Transverse colon (tissue), 4 donors: ENCODE data around the gene TCF7. TPM values are rescaled to one million over a fixed set of nuclear protein-coding genes. Genes with fewer than 3 reads are reported as not detected.

Experiments
- DNase-seq: peaks from one replicate; pipeline ENCODE4 v3.0.0-alpha.2; 2019
- H3K27ac ChIP-seq, 4 donors: fragments of 200-600 bp; sonication (generic); 2 replicates each; pipeline ENCODE4 v1.5.1; 2016 to 2018; ENCODE audit warnings: inconsistent platforms in 4 of 4
- H3K27me3 ChIP-seq: fragments of 200-600 bp; sonication (generic); 2 replicates; pipeline ENCODE4 v1.5.1; 2017; ENCODE audit warnings: inconsistent platforms
- H3K36me3 ChIP-seq, 4 donors: fragments of 200-600 bp; sonication (generic); 2 replicates each; pipeline ENCODE4 v1.5.1; 2017 to 2019; ENCODE audit warnings: inconsistent platforms in 4 of 4
- H3K4me1 ChIP-seq, 4 donors: fragments of 200-600 bp; sonication (generic); 2 replicates each; pipeline ENCODE4 v1.5.1; 2017 to 2020; ENCODE audit warnings: inconsistent platforms in 4 of 4
- H3K4me3 ChIP-seq, 4 donors: fragments of 200-600 bp; sonication (generic); 1 replicate in 1 of 4; 2 replicates in 3 of 4; pipeline versions ENCODE4 v1.5.1 to v1.6.1; 2017 to 2019; ENCODE audit warnings: inconsistent platforms in 4 of 4
- H3K9me3 ChIP-seq, 2 donors: fragments of 200-600 bp; sonication (generic); 2 replicates each; pipeline ENCODE4 v1.5.1; 2017 to 2019; ENCODE audit warnings: inconsistent platforms in 2 of 2
- CTCF ChIP-seq, 5 experiments: fragments of 200-600 bp in 3 of 5; fragments of 450-650 bp in 2 of 5; sonication (generic) in 3 of 5; IDR thresholded peaks; 1 replicate in 2 of 5; 2 replicates in 3 of 5; pipeline ENCODE4 v1.5.1; 2016 to 2017; ENCODE audit warnings: antibody characterized with exemption in 5 of 5, inconsistent platforms in 3 of 5, mild to moderate bottlenecking in 2 of 5, moderate library complexity in 1 of 5
- EP300 ChIP-seq: sonication (generic); formaldehyde crosslinking; IDR thresholded peaks from one replicate; pipeline ENCODE4 v1.6.1; 2017; ENCODE audit warnings: antibody characterized with exemption, low read depth
- POLR2A ChIP-seq: fragments of 450-650 bp; IDR thresholded peaks from one replicate; pipeline ENCODE4 v1.6.1; 2016; ENCODE audit warnings: antibody characterized with exemption, mild to moderate bottlenecking, moderate library complexity
- POLR2AphosphoS5 ChIP-seq, 3 donors: sonication (generic); formaldehyde crosslinking; IDR thresholded peaks; one replicate each; pipeline ENCODE4 v1.6.1; 2016; ENCODE audit warnings: antibody characterized with exemption in 3 of 3
- WGBS, 2 donors: methylation state at CpG; one replicate each; pipeline ENCODE4 v1.1.5; 2018; ENCODE audit warnings: low coverage in 1 of 2; 5-methylcytosine and 5-hydroxymethylcytosine counted together
- in situ Hi-C, 4 donors: fragments of 200-750 bp; cut with MboI; loops; one replicate each; pipeline versions ENCODE4 v1.15.0 to v1.15.1; 2017; ENCODE audit warnings: low sequenced_read_pairs in 3 of 4, low pct_ligation_motif_present in 1 of 4, low pct_unique_long_range_greater_than_20kb in 1 of 4
- intact Hi-C: fragments of 100-400 bp; cut with DNase I; formaldehyde crosslinking; loops from one replicate; pipeline ENCODE4 v1.15.1; 2023; ENCODE audit warnings: low total_unique reads
- total RNA-seq, 4 donors: library from RNA; depleted of rRNA; stranded (reverse); fragments of >200 nt; gene quantifications; one replicate each; pipeline ENCODE4 v1.1.0, GENCODE V29; 2016

TCF7 gene
- total RNA-seq, 4 donors from 2014 or later, result 0.60 to 7.1 (median 3.1) TPM

- Histone ChIP-seq H3K4me1 (no peaks in the 10 kb centered on the region), H3K4me3 (no peak overlapping the region), H3K27ac (no peak overlapping the region), H3K9me3 (no peaks in the 10 kb centered on the region), H3K27me3 (no peaks in the 10 kb centered on the region), H3K36me3 (no peaks in the 10 kb centered on the region)
- in situ Hi-C loops (loop anchor here (5.0 to 25.0 kb wide), 5 partner anchors 100 to 403 kb away; no protein-coding TSS in a partner anchor), intact Hi-C loops (loop anchor here (5.0 kb wide), 2 partner anchors 103 to 398 kb away; no protein-coding TSS in a partner anchor)
- DNase-seq, result peak; percentile 79
- 60% methylated on average over 11 of the region's 11 CpGs; no CpG with 5 or more reads in 1 of the 2 donors for WGBS, 2 donors
- TF ChIP-seq POLR2AphosphoS5 (IDR thresholded peaks at IDR 0.05) (peak in 1 of 3 donors; percentile 10), CTCF (IDR thresholded peaks at IDR 0.05) (peak; percentile 87 to 92 (median 90)), POLR2A (no peak), EP300 (no peak)
Observed at GRCh38 chr5:134184155-134185135, 70.0 kb downstream of the TCF7 start.

GRCh38 chr5:134188092-134188491 is 73.6 kb downstream of the TCF7 start:
- Histone ChIP-seq H3K27ac (no peak overlapping the region), H3K9me3 (no peaks in the 10 kb centered on the region), H3K27me3 (no peaks in the 10 kb centered on the region), H3K36me3 (no peaks in the 10 kb centered on the region), H3K4me1 (no peaks in the 10 kb centered on the region), H3K4me3 (no peak overlapping the region)
- TF ChIP-seq POLR2AphosphoS5 (IDR thresholded peaks at IDR 0.05), result no peak
- TF ChIP-seq POLR2A, result no peak
- TF ChIP-seq EP300, result no peak
- no peak for TF ChIP-seq CTCF (IDR thresholded peaks at IDR 0.05)
- no peak for DNase-seq
- intact Hi-C loops, result no loop called here
- in situ Hi-C loops, result loop anchor here (5.0 to 25.0 kb wide), 5 partner anchors 97 to 399 kb away; no protein-coding TSS in a partner anchor
- 88% methylated on average over 1 of the region's 1 CpG for WGBS, 2 donors

- Histone ChIP-seq H3K36me3 (no peaks in the 10 kb centered on the region), H3K27ac (no peak overlapping the region), H3K4me1 (no peaks in the 10 kb centered on the region), H3K4me3 (no peak overlapping the region), H3K27me3 (no peaks in the 10 kb centered on the region), H3K9me3 (no peaks in the 10 kb centered on the region)
- DNase-seq, result no peak
- intact Hi-C loops, result no loop called here
- no peak for TF ChIP-seq POLR2AphosphoS5 (IDR thresholded peaks at IDR 0.05)
- no peak for TF ChIP-seq POLR2A
- TF ChIP-seq EP300, result no peak
- TF ChIP-seq CTCF (IDR thresholded peaks at IDR 0.05), result no peak
- in situ Hi-C loops, result loop anchor here (5.0 to 25.0 kb wide), 5 partner anchors 96 to 398 kb away; no protein-coding TSS in a partner anchor
- WGBS, 2 donors, result 73 to 90% methylated on average over 3 of the region's 3 CpGs
Observed at GRCh38 chr5:134189031-134189430, 74.5 kb downstream of the TCF7 start.

GRCh38 chr5:134195666-134196065 is 81.2 kb downstream of the TCF7 start:
- no peak for DNase-seq
- H3K27ac ChIP-seq, result no peak overlapping the region
- in situ Hi-C loops (loop anchor here in 2 of 4 donors (25.0 kb wide), 2 partner anchors 367 to 392 kb away; no protein-coding TSS in a partner anchor), intact Hi-C loops (no loop called here)
- peaks cover 0 to 51% (median 21%) of the 10 kb centered on the region in 4 donors for H3K36me3 ChIP-seq
- H3K27me3 ChIP-seq, result no peaks in the 10 kb centered on the region
- H3K4me1 ChIP-seq, result no peaks in the 10 kb centered on the region
- WGBS, 2 donors, result 68 to 72% methylated on average over 5 of the region's 5 CpGs
- H3K9me3 ChIP-seq, result no peaks in the 10 kb centered on the region
- no peak overlapping the region for H3K4me3 ChIP-seq
- TF ChIP-seq POLR2A (no peak), POLR2AphosphoS5 (IDR thresholded peaks at IDR 0.05) (no peak), CTCF (IDR thresholded peaks at IDR 0.05) (no peak), EP300 (no peak)
